ENCODE results near the gene PRR5. TPM values are rescaled to one million over a fixed set of nuclear protein-coding genes. Genes with fewer than 3 reads are reported as not detected.

The PRR5 gene
- total and polyA plus RNA-seq, 2 of the 13 experiments (the other 11 are each of a cell fraction or from before 2014, with no cell fraction given): 11.6 to 27.5 TPM

DNA sequence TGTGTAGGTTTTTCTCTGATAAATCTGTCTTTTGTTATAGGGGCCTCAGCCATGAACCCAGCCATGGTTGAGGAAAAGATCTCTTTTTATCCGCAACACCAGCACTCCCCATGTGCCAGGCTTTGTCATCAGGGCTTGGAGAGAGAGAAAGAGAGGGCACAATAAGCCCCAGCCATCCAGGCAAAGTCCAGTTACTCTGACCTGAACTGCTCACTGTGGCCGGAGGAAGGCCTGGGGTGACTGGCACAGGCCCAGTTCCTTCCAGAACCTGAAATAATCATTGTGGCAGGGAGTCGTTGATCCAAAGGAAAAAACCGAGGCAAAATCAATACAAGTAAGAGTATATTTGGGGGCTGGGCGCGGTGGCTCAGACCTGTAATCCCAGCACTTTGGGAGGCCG is 46.5 kb downstream of the PRR5 start:
- DNase-seq (ENCODE audit: low spot score) (no peak), ATAC-seq (no peak), FAIRE-seq (no peak)
- WGBS (ENCODE audit: low lambda C conversion rate): 66% methylated on average over 7 of the region's 7 CpGs
- intact Hi-C loops (cut with micrococcal nuclease; ENCODE audit: unreplicated experiment): no loop called here
- no peaks in the 10 kb centered on the region for H3K36me3 ChIP-seq (replicated peaks in 1 of 2; ENCODE audit: control insufficient read depth in 1 of 2, insufficient read depth in 2 of 2, low read length in 2 of 2)
- no peak overlapping the region for H3K4me2 ChIP-seq (ENCODE audit: low read depth, low read length)
- H3K4me1 ChIP-seq (ENCODE audit: insufficient read depth, low read length): peaks cover 21% of the 10 kb centered on the region
- in situ Hi-C loops (cut with HindIII; ENCODE audit: extremely low pct_ligation_motif_present, low pct_unique_long_range_greater_than_20kb): no loop called here
- CTCF ChIA-PET (ENCODE audit: low intra/inter-chr PET ratio, low total read pairs): no interaction called here
- H3K9me3 ChIP-seq (ENCODE audit: low read length): no peaks in the 10 kb centered on the region
- no peak overlapping the region for H3K4me3 ChIP-seq (replicated peaks in 1 of 3; ENCODE audit: insufficient read depth in 1 of 3, low read depth in 2 of 3, low read length in 3 of 3)
- no peak overlapping the region for H3K9ac ChIP-seq (ENCODE audit: insufficient read depth, low read depth, low read length)
- no peaks in the 10 kb centered on the region for H3K79me2 ChIP-seq (ENCODE audit: insufficient read depth, low read length)
- H2AFZ ChIP-seq (ENCODE audit: low read length): no peak overlapping the region
- H3K27ac ChIP-seq (ENCODE audit: extremely low read length, insufficient read depth, low read length): no peak overlapping the region
- no TSS peak for BruUV-seq (replicated peaks)
- no peaks in the 10 kb centered on the region for H4K20me1 ChIP-seq (ENCODE audit: insufficient read depth, low read length)
- POLR2A ChIA-PET: no interaction called here
- H3K27me3 ChIP-seq (ENCODE audit: control insufficient read depth in 1 of 2, insufficient read depth in 2 of 2, low read length in 2 of 2): peaks cover 1 to 6% of the 10 kb centered on the region in 2 experiments; a peak in 3 of 5 replicates
- TF ChIP-seq MEIS2 (CRISPR knock-in tag; IDR thresholded peaks at IDR 0.05) (no peak), ARNT2 (CRISPR knock-in tag; IDR thresholded peaks at IDR 0.05; ENCODE audit: low read depth) (no peak), SRF (IDR thresholded peaks at IDR 0.05; ENCODE audit: low read depth, low read length) (no peak), EP300 (IDR thresholded peaks at IDR 0.05; ENCODE audit: low read depth in 2 of 2, low read length in 2 of 2) (no peak), EP300 (CRISPR knock-in tag; IDR thresholded peaks at IDR 0.05; ENCODE audit: borderline replicate concordance) (no peak), ZNF615 (CRISPR knock-in tag; IDR thresholded peaks at IDR 0.05; ENCODE audit: borderline replicate concordance) (no peak)
- TF ChIP-seq, protein P1, sequence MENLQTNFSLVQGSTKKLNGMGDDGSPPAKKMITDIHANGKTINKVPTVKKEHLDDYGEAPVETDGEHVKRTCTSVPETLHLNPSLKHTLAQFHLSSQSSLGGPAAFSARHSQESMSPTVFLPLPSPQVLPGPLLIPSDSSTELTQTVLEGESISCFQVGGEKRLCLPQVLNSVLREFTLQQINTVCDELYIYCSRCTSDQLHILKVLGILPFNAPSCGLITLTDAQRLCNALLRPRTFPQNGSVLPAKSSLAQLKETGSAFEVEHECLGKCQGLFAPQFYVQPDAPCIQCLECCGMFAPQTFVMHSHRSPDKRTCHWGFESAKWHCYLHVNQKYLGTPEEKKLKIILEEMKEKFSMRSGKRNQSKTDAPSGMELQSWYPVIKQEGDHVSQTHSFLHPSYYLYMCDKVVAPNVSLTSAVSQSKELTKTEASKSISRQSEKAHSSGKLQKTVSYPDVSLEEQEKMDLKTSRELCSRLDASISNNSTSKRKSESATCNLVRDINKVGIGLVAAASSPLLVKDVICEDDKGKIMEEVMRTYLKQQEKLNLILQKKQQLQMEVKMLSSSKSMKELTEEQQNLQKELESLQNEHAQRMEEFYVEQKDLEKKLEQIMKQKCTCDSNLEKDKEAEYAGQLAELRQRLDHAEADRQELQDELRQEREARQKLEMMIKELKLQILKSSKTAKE (CRISPR knock-in tag; IDR thresholded peaks at IDR 0.05; ENCODE audit: borderline replicate concordance): no peak
- TF ChIP-seq, protein P2, sequence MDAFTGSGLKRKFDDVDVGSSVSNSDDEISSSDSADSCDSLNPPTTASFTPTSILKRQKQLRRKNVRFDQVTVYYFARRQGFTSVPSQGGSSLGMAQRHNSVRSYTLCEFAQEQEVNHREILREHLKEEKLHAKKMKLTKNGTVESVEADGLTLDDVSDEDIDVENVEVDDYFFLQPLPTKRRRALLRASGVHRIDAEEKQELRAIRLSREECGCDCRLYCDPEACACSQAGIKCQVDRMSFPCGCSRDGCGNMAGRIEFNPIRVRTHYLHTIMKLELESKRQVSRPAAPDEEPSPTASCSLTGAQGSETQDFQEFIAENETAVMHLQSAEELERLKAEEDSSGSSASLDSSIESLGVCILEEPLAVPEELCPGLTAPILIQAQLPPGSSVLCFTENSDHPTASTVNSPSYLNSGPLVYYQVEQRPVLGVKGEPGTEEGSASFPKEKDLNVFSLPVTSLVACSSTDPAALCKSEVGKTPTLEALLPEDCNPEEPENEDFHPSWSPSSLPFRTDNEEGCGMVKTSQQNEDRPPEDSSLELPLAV (CRISPR knock-in tag; conservative IDR thresholded peaks at IDR 0.05; ENCODE audit: low read depth): no peak
- TF ChIP-seq, protein P3, sequence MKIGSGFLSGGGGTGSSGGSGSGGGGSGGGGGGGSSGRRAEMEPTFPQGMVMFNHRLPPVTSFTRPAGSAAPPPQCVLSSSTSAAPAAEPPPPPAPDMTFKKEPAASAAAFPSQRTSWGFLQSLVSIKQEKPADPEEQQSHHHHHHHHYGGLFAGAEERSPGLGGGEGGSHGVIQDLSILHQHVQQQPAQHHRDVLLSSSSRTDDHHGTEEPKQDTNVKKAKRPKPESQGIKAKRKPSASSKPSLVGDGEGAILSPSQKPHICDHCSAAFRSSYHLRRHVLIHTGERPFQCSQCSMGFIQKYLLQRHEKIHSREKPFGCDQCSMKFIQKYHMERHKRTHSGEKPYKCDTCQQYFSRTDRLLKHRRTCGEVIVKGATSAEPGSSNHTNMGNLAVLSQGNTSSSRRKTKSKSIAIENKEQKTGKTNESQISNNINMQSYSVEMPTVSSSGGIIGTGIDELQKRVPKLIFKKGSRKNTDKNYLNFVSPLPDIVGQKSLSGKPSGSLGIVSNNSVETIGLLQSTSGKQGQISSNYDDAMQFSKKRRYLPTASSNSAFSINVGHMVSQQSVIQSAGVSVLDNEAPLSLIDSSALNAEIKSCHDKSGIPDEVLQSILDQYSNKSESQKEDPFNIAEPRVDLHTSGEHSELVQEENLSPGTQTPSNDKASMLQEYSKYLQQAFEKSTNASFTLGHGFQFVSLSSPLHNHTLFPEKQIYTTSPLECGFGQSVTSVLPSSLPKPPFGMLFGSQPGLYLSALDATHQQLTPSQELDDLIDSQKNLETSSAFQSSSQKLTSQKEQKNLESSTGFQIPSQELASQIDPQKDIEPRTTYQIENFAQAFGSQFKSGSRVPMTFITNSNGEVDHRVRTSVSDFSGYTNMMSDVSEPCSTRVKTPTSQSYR (CRISPR knock-in tag; IDR thresholded peaks at IDR 0.05; ENCODE audit: borderline replicate concordance): no peak
- TF ChIP-seq, protein P4, sequence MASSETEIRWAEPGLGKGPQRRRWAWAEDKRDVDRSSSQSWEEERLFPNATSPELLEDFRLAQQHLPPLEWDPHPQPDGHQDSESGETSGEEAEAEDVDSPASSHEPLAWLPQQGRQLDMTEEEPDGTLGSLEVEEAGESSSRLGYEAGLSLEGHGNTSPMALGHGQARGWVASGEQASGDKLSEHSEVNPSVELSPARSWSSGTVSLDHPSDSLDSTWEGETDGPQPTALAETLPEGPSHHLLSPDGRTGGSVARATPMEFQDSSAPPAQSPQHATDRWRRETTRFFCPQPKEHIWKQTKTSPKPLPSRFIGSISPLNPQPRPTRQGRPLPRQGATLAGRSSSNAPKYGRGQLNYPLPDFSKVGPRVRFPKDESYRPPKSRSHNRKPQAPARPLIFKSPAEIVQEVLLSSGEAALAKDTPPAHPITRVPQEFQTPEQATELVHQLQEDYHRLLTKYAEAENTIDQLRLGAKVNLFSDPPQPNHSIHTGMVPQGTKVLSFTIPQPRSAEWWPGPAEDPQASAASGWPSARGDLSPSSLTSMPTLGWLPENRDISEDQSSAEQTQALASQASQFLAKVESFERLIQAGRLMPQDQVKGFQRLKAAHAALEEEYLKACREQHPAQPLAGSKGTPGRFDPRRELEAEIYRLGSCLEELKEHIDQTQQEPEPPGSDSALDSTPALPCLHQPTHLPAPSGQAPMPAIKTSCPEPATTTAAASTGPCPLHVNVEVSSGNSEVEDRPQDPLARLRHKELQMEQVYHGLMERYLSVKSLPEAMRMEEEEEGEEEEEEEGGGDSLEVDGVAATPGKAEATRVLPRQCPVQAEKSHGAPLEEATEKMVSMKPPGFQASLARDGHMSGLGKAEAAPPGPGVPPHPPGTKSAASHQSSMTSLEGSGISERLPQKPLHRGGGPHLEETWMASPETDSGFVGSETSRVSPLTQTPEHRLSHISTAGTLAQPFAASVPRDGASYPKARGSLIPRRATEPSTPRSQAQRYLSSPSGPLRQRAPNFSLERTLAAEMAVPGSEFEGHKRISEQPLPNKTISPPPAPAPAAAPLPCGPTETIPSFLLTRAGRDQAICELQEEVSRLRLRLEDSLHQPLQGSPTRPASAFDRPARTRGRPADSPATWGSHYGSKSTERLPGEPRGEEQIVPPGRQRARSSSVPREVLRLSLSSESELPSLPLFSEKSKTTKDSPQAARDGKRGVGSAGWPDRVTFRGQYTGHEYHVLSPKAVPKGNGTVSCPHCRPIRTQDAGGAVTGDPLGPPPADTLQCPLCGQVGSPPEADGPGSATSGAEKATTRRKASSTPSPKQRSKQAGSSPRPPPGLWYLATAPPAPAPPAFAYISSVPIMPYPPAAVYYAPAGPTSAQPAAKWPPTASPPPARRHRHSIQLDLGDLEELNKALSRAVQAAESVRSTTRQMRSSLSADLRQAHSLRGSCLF (CRISPR knock-in tag; IDR thresholded peaks at IDR 0.05; ENCODE audit: borderline replicate concordance): no peak
- TF ChIP-seq, protein P5, sequence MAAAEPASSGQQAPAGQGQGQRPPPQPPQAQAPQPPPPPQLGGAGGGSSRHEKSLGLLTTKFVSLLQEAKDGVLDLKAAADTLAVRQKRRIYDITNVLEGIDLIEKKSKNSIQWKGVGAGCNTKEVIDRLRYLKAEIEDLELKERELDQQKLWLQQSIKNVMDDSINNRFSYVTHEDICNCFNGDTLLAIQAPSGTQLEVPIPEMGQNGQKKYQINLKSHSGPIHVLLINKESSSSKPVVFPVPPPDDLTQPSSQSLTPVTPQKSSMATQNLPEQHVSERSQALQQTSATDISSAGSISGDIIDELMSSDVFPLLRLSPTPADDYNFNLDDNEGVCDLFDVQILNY (CRISPR knock-in tag; conservative IDR thresholded peaks at IDR 0.05): no peak
